Measurements from ENCODE around the gene NDUFS2. TPM values are rescaled to one million over a fixed set of nuclear protein-coding genes. Genes with fewer than 3 reads are reported as not detected.
A peak's percentile ranks its signal among the peaks of the same experiment; 100 is the strongest.

Gene NDUFS2
- total RNA-seq, 2 experiments from 2014 or later = 62.9 to 72.1 TPM

DNA sequence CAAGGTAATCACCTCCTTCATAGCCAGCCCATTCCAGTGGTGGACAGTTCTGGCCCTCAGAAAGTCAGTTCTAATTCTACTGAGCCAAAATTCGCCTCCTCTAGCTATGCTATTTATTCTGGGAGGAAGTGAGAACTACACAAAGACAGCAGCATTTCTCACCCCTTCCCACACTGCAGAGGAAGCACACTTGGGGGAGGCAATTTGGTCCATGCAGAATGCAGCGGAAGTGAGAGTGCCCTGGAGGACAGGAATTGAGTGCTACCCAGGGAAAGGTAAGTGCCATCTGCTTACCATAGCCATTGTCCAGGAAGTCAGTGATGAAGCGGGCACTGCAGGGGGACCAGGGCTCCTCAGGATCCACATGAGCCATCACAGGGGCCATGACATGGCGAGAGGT, 7.0 kb upstream of the NDUFS2 start:
- Histone ChIP-seq H3K36me3 (ENCODE audit: insufficient read depth, low read length) (no peaks in the 10 kb centered on the region), H3K27ac (ENCODE audit: low read depth, low read length, poor library complexity, severe bottlenecking) (peak overlapping the region; percentile 58), H3K9me2 (ENCODE audit: insufficient read depth, low read length) (no peaks in the 10 kb centered on the region), H3K9me3 (ENCODE audit: low read length) (no peaks in the 10 kb centered on the region), H3K4me3 (ENCODE audit: low read depth, low read length, poor library complexity, severe bottlenecking) (no peak overlapping the region), H3K79me2 (ENCODE audit: insufficient read depth, low read depth, low read length) (no peaks in the 10 kb centered on the region), H2AFZ (ENCODE audit: low read length) (peak overlapping the region; percentile 44), H3K4me1 (ENCODE audit: insufficient read depth, low read length, poor library complexity, severe bottlenecking) (peaks cover 32% of the 10 kb centered on the region), H4K20me1 (ENCODE audit: insufficient read depth, low read length) (no peaks in the 10 kb centered on the region), H3K4me2 (ENCODE audit: low read length) (peak overlapping the region; percentile 55)
- peak; percentile 66 for DNase-seq (ENCODE audit: low spot score)
- CTCF ChIA-PET (ENCODE audit: unreplicated experiment) = interaction anchor here (1.1 kb wide), 1 partner anchor 18 kb away, joined by 3 read pairs; the partner anchor contains the start of gene B4GALT3
- intact Hi-C loops (cut with micrococcal nuclease; ENCODE audit: unreplicated experiment) = no loop called here
- no TSS peak for BruUV-seq (replicated peaks)
- TF ChIP-seq, protein P1, sequence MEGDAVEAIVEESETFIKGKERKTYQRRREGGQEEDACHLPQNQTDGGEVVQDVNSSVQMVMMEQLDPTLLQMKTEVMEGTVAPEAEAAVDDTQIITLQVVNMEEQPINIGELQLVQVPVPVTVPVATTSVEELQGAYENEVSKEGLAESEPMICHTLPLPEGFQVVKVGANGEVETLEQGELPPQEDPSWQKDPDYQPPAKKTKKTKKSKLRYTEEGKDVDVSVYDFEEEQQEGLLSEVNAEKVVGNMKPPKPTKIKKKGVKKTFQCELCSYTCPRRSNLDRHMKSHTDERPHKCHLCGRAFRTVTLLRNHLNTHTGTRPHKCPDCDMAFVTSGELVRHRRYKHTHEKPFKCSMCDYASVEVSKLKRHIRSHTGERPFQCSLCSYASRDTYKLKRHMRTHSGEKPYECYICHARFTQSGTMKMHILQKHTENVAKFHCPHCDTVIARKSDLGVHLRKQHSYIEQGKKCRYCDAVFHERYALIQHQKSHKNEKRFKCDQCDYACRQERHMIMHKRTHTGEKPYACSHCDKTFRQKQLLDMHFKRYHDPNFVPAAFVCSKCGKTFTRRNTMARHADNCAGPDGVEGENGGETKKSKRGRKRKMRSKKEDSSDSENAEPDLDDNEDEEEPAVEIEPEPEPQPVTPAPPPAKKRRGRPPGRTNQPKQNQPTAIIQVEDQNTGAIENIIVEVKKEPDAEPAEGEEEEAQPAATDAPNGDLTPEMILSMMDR (conservative IDR thresholded peaks at IDR 0.05; ENCODE audit: low read length) = no peak
- TF ChIP-seq EZH2phosphoT487 (IDR thresholded peaks at IDR 0.05; ENCODE audit: borderline replicate concordance, low read depth, low read length) = no peak
- POLR2A ChIA-PET = interaction anchor here (0.6 to 1.1 kb wide), 4 partner anchors 31 to 226 kb away, joined by 3 to 5 read pairs (median 3); partner anchors contain the start of gene TOMM40L

DNA sequence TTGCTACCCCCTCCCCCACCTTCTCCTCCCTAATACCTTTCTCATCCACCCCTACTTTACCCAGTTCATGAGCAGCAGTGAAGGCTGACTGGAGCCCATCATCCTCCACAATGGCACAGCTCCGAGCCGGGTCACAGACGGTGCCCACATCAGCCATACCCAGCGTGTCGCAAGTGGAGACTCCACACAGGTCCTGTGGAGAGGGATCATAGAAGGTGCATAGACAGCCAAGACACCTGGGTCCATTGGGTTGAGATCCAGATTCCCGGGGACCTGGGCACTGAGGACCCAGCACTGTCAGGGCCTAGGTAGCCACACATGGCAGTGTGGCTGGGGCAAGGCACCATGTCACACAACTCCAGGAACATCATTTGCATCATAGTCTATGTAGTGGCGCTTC, 6.1 kb upstream of the NDUFS2 start:
- ChIA-PET POLR2A (interaction anchor here (0.6 kb wide), 1 partner anchor 8 kb away, joined by 4 read pairs; no protein-coding TSS in a partner anchor), CTCF (ENCODE audit: unreplicated experiment) (no interaction called here)
- BruUV-seq (replicated peaks) = no TSS peak
- no peak overlapping the region for H3K4me2 ChIP-seq (ENCODE audit: low read length)
- H3K36me3 ChIP-seq (ENCODE audit: insufficient read depth, low read length) = no peaks in the 10 kb centered on the region
- H3K79me2 ChIP-seq (ENCODE audit: insufficient read depth, low read depth, low read length) = no peaks in the 10 kb centered on the region
- no peak for TF ChIP-seq EZH2phosphoT487 (IDR thresholded peaks at IDR 0.05; ENCODE audit: borderline replicate concordance, low read depth, low read length)
- TF ChIP-seq, protein P1 (conservative IDR thresholded peaks at IDR 0.05; ENCODE audit: low read length) = no peak
- H4K20me1 ChIP-seq (ENCODE audit: insufficient read depth, low read length) = no peaks in the 10 kb centered on the region
- intact Hi-C loops (cut with micrococcal nuclease; ENCODE audit: unreplicated experiment) = no loop called here
- H3K27ac ChIP-seq (ENCODE audit: low read depth, low read length, poor library complexity, severe bottlenecking) = no peak overlapping the region
- peaks cover 41% of the 10 kb centered on the region for H3K4me1 ChIP-seq (ENCODE audit: insufficient read depth, low read length, poor library complexity, severe bottlenecking)
- DNase-seq (ENCODE audit: low spot score) = no peak
- no peak overlapping the region for H2AFZ ChIP-seq (ENCODE audit: low read length)
- no peaks in the 10 kb centered on the region for H3K9me3 ChIP-seq (ENCODE audit: low read length)
- H3K4me3 ChIP-seq (ENCODE audit: low read depth, low read length, poor library complexity, severe bottlenecking) = no peak overlapping the region
- H3K9me2 ChIP-seq (ENCODE audit: insufficient read depth, low read length) = no peaks in the 10 kb centered on the region

DNA sequence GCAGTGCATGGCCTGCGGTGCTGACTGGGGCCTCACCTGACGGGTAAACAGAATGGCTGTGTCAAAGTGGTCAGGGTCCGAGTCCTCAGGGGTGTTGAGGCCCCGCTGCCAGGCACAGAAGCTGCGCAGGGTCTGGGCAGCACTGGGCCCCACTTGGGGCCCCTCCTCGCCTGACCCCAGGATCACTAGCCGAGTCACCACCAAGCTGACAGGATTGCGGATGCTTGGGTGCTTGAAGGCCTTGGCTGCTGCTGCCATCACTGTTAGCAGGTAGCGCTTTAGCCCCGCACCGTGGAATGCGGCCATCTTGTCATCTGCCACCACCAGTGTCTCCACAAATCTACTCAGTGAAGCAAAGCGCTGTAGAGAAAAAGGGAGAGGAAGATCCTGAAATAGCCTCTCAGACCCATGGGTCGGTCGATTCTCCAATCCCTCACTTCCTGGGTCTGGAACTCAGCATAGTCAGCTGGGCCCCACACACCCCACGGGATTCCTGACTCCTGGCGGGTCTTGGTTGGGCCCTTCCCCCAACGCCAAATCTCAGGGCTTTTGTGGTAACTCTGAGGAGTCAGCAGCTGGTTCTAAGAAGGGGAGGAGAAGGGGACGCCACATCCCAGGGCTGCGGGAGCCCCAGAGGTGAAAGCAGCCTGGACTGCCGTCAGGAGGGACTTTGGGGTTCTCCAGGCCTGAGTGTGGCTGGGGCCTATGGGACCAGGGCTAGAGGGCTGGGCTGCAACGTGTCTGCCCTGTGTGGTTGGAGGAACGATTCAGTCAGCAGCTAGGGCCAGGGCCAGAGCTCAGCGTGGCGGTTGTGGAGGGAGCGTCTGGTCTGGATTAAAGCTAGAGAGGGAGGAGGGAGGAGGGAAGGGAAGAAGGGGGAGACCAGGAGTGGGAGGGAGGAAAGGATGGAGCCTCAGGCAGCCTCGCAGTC, 5.4 kb upstream of the NDUFS2 start:
- no peaks in the 10 kb centered on the region for H4K20me1 ChIP-seq (ENCODE audit: insufficient read depth, low read length)
- BruUV-seq (replicated peaks) = no TSS peak
- H3K4me1 ChIP-seq (ENCODE audit: insufficient read depth, low read length, poor library complexity, severe bottlenecking) = peaks cover 48% of the 10 kb centered on the region
- H3K4me3 ChIP-seq (ENCODE audit: low read depth, low read length, poor library complexity, severe bottlenecking) = no peak overlapping the region
- no peak for DNase-seq (ENCODE audit: low spot score)
- H3K9me2 ChIP-seq (ENCODE audit: insufficient read depth, low read length) = no peaks in the 10 kb centered on the region
- no peak overlapping the region for H2AFZ ChIP-seq (ENCODE audit: low read length)
- POLR2A ChIA-PET = interaction anchor here (0.6 kb wide), 1 partner anchor 7 kb away, joined by 4 read pairs; no protein-coding TSS in a partner anchor
- intact Hi-C loops (cut with micrococcal nuclease; ENCODE audit: unreplicated experiment) = no loop called here
- no peak overlapping the region for H3K4me2 ChIP-seq (ENCODE audit: low read length)
- H3K9me3 ChIP-seq (ENCODE audit: low read length) = no peaks in the 10 kb centered on the region
- no peak overlapping the region for H3K27ac ChIP-seq (ENCODE audit: low read depth, low read length, poor library complexity, severe bottlenecking)
- no peaks in the 10 kb centered on the region for H3K79me2 ChIP-seq (ENCODE audit: insufficient read depth, low read depth, low read length)
- H3K36me3 ChIP-seq (ENCODE audit: insufficient read depth, low read length) = no peaks in the 10 kb centered on the region
- TF ChIP-seq, protein P1 (conservative IDR thresholded peaks at IDR 0.05; ENCODE audit: low read length) = no peak
- no peak for TF ChIP-seq EZH2phosphoT487 (IDR thresholded peaks at IDR 0.05; ENCODE audit: borderline replicate concordance, low read depth, low read length)
- CTCF ChIA-PET (ENCODE audit: unreplicated experiment) = no interaction called here

Measured in OCI-LY7 (cell line).